ENCODE data around the gene UNC13A.

UNC13A gene

DNA sequence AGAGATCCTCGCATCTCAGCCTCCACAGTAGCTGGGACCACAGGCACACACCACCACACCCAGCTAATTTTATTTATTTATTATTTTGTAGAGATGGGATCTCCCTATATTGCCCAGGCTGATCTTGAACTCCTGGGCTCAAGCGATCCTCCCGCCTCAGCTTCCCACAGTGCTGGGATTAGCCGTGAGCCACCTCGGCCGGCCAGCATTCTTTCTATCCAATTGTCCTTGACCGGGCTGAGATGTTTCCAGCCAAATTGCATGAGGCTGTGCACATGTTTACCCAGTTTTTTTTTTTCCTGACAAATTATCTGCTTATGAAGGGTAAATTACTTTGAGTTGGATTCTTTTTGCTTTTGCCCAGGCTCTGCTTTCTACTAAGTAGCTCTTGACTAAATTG, 28.2 kb downstream of the UNC13A start:
- no peak for DNase-seq

DNA sequence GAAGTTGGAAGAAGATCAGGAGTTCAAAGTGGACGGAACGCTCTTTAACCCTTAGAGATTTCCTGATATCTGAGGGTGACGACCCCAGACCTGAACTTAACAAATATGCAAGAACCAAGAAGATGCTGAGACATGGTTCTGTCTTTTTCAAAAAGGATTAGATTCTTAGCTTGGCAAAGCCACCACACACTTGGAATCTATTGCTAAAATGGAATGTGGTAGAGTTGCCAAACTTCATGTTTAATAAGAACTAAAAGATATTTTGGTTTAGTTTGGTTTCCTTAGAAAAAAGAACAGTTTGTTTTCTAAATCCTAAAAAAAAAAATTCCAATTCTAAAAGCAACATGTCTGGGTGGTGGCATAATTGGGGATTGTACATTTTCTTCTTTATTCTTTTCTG, 29.5 kb downstream of the UNC13A start:
- no peak for DNase-seq

DNA sequence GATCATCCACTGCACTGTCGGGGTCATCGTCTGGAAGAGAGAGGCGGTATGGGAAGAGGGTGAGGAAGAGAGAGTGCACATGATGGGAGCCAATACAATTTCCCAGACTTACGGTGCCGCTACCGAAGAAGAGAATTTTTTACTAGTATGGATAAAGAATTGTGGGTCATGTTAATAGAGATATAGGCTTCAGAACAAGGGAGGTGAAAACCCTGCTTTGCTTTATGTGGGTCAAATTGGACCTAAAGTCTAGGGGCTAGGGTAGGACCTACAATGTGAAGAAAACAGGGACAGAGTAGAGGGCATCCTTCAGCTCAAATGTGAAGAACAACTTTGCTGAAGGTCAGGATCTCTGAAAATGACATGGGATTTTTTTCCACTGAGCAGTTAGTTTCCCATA, 29.9 kb downstream of the UNC13A start:
- no peak for DNase-seq

DNA sequence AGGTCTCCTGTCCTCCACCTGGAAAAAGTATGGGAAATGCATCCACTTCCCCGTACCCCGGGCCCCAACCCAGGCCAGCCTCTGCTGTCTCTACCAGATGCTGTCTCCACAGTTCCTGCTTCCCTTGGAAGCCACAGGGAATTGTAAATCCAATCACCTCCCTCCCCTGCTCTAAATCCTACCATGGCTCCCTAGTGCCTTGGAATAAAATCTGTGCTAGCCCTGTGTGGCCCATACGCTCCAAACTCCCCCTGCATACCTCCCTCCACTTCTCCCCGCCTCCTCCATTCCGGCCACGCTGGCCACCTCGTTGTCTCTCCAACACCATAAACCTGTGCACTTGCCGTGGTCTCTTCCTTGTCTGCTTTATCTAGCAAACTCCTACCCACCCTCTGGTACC, 31.2 kb downstream of the UNC13A start:
- no peak for DNase-seq

DNA sequence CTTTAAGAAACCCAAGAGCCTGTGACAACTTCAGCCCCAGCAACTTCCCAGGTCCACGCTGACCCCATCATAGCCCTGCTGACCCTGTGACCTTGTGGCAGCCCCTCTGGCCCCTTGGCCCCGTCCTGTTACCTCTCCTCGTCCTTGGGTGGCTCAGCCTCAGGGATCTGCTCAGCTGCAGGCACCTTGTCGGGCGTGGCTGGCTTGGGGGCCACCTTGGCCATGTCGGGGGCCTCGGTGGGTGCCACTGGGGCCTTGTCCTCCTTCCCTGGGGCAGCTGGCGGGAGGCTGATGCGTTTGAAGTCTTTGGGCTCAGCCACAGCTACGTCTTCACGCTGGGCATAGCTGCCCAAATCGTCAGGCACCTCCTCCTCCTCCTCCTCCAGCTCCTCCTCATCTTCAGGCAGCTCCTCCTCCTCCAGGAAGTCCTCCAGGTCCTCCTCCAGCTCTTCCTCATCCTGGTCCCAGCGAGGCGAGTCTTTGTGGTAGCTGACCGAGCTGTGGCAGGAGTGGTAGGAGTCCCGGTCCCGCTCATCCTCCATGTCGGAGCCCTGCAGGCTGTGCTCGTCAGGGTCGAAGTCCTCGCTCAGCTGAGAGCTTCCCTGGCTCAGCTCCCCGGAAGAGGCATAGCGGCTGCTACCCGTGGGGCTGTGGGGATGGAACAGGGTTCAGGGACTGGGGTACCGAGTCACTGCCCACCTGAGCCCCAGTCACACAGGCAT, 32.2 kb downstream of the UNC13A start:
- no peak for DNase-seq

DNA sequence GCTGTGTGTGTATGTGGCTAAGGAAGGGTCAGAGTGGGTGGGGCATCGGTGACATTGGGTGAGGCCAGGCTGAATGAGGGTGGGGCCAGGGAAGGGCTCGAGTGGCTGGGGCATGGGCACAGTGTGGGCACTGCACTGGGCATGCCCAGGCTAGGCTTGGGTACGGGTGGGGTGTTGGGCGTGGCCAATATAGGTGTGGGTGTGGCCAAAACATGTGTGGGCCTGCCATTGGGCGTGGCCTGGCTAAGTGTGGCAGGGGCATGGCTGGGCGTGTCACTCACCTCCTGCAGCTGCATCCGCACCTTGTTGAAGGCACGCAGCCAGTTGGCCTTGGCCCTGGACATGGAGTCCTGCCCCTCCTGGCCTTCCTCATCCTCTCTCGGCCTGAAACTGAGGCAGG, 33.2 kb downstream of the UNC13A start:
- no peak for DNase-seq

DNA sequence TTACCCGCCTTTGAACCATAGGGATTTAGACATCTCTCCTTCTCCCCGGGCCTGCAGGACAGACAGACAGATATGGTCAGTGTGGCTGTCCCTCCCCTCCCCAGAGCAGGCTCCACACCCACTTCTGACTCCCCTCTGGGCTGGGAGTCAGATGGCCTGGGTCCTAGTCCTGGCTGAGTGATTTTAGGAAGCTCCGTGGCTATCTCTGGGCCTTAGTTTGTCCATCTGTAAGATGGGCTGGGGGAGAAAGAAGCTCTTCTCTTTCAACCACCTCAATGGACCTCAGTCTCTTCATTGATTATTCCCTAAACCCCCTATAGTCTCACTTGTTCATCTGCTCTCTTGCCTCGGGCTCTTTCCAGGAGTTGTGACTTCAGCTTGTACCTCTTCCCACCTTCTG, 35.5 kb downstream of the UNC13A start:
- DNase-seq: no peak

DNA sequence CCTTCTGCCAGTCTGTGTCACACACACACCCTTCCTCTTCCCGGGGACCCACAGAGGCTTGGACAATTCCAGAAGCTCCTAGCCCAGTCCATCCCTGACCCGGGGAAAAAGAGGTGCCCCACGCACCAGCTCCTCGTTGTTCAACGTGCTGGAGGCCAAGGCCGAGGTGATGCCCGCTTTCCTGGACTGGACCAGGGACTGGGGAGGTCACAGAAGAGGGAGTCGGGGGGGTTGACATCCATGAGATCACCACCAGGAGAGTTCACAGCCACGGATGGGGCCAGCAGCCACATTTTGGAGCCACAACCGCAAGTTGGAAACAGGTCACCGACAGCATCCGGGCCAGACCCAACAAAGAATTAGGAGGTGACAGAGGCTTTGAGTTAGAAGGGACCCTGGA, 39.4 kb downstream of the UNC13A start:
- no peak for DNase-seq

DNA sequence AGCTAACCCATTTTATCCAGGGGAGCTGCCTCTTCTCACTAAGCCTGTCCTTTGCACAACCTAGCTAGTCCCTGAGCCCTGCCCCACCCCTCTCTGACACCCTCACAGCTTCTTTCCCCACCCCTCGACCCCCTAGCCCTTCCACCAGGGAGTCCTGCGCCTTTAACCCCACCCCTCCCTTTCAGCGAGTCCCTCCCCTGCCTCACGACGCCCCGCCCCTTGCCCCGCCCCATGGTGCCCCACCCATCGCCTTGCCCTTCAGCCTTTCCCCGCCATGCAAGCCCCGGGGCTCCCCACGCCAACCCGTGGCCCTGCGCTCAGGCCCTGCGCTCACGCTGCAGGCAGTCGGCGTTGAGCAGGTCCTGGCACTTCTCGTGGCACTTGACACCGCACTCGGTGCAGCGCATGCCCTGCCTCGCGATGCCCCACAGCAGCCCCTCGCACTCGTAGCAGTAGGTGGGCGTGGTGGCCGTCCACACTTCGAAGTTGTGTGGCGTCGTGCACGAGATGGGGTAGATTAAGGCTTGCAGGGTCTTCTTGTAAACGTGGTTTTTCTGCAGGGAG, 40.0 kb downstream of the UNC13A start:
- DNase-seq: no peak

DNA sequence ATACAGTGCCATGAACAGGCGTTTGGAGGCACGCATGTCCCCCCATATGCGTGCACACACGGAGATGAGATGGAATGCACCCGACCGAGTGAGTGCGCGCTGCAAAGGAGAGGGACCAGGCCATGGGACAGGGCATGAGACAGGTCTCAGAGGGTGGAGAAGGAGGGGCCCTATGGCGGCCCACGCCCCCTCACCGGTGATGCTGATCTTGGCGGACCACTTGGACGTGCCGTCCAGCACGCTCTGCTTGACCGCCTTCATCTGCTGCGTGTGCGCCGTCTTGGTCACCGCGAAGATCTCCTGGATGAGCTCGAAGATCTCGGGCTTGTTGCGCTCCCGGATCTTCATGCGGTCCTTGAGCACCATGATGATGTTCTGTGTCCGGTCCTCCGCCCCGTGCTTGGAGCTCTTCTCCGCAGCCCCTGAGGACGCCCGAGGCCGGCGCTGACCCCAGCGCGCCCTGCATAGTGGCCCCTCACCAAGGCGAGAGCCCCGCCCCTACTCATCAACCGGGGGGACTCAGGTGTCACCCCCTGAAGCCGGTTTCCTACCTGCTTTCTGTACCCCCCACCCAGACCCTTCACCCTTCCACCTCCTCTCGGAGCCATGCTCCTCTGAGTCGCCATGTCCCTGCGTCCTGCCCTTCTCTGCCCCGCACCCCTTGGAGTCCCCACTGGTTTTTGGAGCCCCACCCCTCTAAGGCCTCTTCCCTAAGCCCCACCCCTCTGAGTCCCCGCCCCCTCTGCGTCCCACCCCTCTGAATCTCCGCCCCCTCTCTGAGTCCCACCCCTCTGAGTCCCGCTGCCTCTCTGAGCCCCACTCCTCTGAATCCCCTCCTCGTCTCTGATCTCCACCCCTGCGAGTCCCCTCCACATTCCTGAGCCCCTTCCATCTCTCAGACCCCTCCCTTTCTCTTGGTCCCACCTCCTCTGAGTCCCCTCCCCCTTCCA, 40.8 kb downstream of the UNC13A start:
- DNase-seq: no peak

DNA sequence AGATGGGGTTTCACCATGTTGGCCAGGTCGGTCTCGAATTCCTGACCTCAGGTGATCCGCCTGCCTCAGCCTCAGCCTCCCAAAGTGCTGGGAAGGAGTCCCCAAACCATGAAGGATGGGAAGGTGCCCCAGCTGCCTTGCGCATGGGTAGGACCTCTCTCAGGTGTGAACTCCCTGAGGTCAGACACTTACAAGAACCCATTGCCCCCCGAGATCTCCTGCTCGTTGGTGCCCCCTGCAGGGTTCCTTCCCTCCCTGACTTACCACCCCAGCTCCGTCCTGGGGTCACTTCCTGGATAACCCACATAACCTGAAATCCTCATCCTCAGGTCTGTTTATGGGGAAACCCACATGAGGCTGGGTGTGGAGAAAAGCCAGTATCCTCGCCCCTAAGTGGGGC, 41.7 kb downstream of the UNC13A start:
- DNase-seq: no peak

DNA sequence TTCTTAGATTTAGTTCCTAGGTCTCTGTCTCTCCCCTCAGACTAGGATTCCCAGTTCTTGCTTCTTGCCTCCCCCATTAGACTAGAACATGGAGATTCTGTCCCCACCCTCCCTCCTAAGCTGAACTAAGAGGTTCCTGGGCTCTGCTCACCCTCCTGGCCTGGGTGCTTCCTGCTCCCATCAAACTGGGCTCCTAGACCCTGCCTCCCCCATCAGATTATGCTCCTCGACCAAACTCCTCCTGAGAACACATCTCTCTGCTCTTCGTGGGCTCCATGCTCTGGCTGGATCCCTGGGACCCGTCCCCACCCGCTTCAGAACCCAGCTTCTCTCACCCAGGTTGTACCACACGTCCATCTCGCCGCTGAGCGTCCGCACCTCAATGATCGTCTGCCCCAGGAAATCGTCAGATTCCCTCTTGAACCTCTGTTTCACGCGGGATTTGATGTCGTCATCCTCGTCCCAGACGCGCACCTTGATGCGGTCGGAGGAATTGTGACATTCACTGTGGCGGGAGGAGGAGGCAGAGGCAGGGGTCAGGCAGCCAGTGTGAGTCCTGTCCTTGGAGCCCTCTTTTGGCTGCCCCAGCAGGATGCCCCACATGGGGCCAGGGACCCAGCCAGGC, 42.7 kb downstream of the UNC13A start:
- DNase-seq: no peak

DNA sequence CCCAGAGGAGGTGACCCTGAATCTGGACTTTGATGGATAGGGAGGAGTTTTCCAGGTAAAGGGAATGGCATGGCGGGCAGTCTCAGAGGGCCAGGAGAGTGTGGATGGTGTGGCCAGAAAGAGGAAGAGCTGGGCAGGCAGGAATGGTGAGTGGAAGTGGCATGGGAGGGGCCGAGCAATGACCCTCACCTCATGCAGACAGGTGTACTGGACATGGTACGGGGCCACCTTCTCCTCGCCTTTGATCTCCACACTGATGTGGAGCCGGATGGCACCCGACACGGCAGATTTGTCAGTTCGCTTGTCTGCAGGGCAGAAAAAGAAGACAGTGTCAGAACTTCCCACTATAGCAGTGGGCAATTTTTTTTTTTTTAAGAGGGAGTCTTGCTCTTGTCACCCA, 45.5 kb downstream of the UNC13A start:
- DNase-seq: no peak

DNA sequence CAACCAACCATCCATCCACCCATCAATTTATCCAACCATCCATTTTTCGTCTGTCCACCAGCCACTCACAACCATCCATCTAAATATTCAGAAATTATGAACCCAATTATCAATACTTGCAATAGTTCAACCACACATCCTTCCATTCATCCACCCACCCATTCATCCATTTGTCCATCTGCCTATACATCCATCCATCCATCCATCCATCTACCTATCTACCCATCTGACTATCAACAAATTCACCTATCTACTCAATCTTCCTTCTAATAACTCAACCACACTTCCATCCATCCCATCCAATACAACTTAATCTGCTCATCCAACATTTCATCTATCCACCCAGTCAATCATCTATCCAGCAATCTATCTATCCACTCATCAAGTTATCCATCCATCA, 46.3 kb downstream of the UNC13A start:
- DNase-seq: no peak

DNA sequence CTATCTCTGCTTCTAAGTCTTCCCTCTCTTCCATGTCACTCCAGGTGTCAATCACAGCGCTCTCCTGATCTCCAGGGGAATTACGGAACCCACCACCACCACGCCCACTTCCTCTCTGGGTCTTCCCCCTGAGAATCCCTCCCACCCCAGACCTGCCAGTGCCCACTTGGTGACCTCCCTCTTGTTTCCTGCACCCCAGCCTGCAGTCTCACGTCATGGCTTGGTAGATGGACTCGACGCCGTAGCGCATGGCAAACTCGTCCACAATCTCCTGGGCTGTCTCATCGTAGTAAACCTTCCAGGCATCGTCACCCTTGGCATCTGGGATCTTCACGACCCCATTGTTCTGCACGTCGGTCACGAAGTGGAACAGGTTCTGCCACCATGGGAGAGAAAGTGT, 47.0 kb downstream of the UNC13A start:
- DNase-seq: no peak

DNA sequence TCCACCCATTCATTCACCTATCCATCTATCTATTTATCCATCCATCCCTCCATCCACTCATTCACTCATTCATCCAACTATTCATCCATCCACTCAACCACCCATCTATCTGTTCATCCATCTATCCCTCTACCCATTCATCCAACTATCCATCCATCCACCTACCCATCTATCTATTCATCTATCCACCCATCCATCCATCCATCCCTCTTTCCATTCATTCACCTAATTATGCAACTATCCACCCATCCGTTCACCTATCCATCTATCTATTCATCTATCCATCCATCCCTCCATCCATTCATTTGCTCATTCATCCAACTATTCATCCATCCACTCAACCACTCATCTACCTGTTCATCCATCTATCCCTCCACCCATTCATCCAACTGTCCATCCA, 54.5 kb downstream of the UNC13A start:
- no peak for DNase-seq

DNA sequence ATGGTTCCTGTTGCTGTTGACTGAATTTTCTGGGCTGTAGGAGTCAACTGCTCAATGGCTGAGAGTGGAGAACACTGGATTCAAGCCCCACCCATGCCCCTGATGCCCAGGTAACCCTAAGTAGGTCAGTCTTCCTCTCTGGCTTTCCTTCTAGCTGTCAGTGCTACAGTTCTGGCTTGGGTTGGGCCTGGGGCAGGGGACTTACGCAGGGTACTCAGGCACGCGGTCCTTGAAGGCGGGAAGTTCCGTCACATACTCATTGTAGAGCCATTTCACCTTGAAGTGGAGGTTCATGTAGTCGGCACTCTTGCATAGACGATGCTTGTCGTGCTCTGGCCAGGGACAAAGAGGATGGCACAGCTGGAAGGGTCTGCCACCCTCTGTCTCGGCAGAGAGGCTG, 55.6 kb downstream of the UNC13A start:
- DNase-seq: no peak

DNA sequence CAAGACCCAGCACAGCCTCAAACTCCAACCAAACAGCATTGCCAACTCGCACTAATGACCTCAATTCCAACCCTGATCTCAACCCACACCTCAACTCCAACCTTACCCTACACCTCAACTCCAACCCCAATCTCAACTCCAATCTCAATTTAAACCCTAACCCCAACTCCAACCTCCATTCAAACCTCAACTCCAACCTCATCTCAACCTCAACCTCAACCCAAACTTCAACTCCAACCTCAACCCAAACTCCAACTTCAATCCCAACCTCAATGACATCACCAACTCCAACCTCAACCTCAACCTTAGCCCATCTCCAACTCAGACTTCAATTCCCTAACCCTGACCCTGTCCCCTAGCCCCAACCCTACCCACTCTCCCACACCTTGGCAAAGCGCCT, 58.4 kb downstream of the UNC13A start:
- DNase-seq: no peak

DNA sequence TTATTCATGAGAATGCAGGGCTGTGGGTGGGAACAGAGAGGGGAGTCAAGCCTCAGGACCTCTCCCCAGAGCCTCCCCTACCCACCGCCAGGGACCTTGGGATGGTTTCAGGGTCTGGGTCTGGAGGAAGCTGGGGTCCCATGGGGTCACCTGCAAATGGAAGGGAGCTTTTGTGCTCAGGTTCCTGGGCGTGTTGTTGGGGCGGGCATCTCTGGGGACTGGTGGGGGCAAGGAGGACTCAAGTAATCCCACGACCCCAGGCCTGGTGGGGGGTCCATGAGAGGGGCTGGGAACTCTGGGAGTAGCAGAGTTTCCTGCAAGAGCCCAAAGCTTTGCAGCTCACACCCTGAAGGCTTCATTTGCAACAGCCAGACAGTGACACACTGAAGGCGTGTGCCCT, 60.2 kb downstream of the UNC13A start:
- DNase-seq: no peak

DNA sequence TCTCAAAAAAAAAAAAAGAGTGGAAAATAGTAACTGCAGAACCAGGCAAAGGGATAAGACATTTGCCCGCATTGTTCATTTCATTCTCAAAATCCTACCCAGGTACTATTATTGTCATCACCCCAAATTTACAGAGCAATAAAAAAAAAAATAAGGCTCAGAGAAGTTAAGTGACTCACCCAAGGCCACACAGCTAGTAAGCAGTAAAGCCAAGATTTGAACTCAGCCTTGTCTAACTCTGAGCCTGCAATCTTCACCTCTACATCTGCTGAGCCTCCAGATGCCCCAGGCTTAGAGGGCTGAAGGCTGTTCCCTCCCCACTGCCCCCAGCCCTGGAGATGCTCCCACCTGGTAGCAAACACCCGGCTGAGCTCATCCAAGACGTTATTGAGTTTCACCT, 61.0 kb downstream of the UNC13A start:
- DNase-seq: no peak

DNA sequence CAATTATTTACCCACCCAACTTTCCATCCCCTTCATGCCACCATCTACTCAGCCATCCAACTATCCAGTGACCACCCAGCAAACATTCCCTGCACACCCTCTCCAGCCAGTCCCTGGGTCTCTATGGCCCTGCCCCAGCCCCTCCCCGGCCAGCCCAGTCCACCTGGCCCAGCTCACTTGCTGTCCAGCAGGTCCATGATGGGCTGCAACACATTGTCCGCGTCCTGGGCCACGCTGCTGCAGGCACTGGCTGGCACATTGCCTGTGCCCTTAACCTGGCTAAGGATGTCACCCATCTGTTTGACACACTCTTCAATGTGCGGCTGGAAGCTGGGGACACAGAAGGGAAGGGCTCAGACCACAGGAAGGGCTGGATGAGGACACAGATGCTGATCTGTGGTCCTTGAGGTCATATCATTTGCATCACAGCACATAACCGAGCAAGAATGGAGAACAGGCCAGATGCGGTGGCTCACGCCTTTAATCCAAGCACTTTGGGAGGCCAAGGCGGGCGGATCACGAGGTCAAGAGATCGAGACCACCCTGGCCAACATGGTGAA, 61.6 kb downstream of the UNC13A start:
- DNase-seq: no peak

DNA sequence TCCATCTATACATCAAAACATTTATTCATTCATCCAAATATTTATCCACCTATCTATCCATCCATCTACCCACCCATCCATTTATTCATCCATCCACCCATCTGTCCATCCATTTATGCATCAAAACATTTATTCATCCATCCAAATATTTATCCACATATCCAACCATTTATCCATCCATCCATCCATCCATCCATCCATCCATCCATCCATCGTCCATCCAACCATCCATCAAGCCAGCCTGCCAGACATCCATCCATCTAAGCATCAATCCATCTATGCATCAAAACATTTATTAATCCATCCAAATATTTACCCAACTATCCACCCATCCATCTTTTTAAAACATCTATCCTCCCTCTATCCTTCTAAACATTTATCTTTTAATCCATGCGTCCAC, 62.2 kb downstream of the UNC13A start:
- no peak for DNase-seq

DNA sequence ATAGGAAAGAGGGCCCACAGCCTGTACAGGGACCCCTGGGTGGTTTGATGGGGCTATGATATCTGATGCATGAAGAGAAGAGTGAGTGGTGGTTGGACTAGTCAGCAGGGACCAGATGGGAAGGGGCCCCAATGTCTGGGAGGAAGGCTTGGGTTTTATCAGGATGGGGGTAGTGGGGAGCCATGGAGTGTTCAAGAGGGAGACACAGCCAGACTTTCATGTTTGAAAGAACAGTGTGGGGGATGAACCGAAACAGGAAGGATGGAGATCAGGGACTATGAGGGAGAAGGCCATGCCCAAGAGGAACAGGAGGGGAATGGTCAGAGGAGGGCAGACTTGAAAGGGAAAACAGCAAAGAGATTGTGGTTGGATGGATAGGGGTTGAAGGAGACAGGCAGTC, 63.1 kb downstream of the UNC13A start:
- no peak for DNase-seq

Data from activated naive CD4-positive, alpha-beta T cell treated with Interleukin-2 at 50 U/mL for 16 hours (primary cell).